Neural progenitor cell (in vitro differentiated cells): ENCODE results near the gene FBLIM1.

Experiments
- EZH2phosphoT487 ChIP-seq: fragments of 200-600 bp; sonication (generic); IDR thresholded peaks from 2 replicates; pipeline ENCODE4 v1.6.1; 2017; ENCODE audit warnings: antibody characterized with exemption
- TF ChIP-seq, protein P1 (sequence below): fragments of 200-600 bp; sonication (generic); IDR thresholded peaks from 2 replicates; pipeline ENCODE4 v1.5.1; 2017; ENCODE audit warnings: antibody characterized with exemption, mild to moderate bottlenecking

DNA sequence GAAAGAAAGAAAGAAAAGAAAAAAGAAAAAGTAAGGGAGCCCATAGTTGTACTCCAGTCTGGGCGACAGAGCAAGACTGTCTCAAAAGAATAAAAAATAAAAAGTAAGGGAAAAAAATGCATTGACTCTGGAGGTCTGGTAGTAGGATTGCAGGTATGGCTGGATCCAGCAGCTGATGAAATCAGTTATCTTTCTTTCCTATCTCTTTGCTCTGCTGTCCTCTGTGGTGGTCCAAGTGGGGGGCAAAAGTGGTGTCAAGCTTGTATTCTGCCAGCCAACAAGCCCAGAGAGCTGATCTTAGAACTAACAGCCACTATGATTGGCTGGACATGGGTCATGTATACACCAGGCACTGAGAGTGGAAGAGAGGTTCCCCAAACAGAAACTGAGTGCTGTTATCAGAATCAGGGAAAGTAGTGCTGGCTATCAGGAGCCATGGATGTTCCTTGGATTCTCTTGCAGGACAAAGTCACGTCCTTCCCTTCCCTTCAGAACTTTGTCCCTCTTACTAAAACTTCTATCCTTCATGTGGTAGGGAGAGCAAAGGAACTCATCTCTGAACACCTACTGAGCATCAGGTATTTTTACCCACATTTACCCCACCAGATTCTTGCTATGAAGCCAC is 3.5 kb upstream of the FBLIM1 start:
- TF ChIP-seq, protein P1, sequence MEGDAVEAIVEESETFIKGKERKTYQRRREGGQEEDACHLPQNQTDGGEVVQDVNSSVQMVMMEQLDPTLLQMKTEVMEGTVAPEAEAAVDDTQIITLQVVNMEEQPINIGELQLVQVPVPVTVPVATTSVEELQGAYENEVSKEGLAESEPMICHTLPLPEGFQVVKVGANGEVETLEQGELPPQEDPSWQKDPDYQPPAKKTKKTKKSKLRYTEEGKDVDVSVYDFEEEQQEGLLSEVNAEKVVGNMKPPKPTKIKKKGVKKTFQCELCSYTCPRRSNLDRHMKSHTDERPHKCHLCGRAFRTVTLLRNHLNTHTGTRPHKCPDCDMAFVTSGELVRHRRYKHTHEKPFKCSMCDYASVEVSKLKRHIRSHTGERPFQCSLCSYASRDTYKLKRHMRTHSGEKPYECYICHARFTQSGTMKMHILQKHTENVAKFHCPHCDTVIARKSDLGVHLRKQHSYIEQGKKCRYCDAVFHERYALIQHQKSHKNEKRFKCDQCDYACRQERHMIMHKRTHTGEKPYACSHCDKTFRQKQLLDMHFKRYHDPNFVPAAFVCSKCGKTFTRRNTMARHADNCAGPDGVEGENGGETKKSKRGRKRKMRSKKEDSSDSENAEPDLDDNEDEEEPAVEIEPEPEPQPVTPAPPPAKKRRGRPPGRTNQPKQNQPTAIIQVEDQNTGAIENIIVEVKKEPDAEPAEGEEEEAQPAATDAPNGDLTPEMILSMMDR: no peak
- TF ChIP-seq EZH2phosphoT487: no peak
